Stimulated activated CD4-positive, alpha-beta T cell treated with anti-CD3 and anti-CD28 coated beads, Interleukin-2, amount 100 ng/mL, for 48 hours (primary cell): ENCODE measurements around the gene SLC25A34.
"Not testable (repeated sequence)": the region's sequence is repeated elsewhere in the genome, so short reads cannot be mapped to it uniquely, and the experiment has no call there.

Source experiments
- DNase-seq, 2 donors: peaks; one replicate each; pipeline ENCODE4 v3.0.0-alpha.2; 2020

SLC25A34 gene

DNA sequence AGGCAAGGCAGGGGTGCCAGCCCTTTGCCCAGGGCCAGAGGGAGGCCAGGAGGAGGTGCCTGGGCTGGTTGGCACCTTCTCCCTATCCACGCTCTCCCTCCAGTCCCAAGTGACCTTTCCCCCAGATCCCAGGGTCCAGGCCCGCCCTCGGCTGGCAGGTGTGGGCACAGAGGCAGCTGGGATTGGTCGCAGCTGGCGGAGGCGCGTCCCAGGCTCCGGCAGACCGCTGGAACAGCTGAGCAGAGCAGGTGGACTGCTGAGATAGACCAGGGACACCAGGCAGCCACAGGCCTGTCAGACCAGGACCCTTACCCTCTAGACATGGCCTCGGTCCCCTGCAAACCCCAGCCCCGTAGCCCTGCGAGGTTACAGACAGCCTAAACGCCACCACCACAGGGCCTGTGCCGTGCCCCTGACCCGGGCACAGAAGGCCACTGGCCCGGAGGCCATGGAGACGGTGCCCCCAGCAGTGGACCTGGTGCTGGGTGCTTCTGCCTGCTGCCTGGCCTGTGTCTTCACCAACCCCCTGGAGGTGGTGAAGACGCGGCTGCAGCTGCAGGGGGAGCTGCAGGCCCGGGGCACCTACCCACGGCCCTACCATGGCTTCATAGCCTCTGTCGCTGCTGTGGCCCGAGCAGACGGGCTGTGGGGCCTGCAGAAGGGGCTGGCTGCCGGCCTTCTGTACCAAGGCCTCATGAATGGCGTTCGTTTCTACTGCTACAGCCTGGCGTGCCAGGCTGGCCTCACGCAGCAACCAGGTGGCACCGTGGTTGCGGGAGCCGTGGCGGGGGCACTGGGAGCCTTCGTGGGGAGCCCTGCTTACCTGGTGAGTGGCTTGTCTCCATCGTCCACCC, at the start of gene SLC25A34:
SLC25A34 (plus strand) TSS at position 221 of the 854 bp plus-strand sequence; CDS start at position 449, 228 bp downstream.
- no peak for DNase-seq

DNA sequence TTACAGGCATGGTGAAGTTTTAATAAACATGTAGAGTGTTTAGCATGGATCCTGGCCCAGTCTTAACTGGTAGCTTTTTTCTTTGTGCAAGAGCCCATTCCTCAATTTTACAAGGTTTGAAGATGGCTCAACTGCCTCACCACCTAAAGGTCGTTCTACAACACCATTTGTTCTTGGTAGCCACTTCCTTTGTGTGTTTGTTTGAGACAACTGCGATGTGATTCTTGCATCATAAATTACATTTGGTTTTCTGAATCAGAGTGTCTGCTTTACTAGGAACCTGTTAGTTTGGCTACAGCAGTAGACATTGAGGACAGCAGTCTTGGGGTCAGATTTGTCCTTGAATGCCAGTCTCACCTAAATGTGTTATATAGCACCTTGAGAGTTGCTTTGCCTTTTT, 48.6 kb upstream of the SLC25A34 start:
- DNase-seq, result no peak

DNA sequence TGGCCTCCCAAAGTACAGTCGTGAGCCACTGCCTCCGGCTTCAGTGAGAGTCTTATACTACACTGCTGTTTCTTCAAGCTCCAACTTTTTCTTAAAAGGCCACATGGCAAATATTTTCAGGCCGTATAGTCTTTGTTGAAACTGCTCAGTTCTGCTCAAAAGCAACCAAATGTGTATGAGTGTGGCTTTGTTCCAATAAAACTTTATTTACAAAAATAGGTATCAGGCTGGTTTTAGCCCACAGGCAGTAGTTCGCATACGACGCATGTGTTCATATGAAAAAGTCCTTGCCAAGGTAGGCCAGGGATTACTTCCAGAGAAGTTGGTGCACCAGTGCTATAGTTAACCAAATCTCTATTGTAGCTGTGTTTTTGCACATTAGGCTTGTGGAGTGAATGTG, 45.7 kb upstream of the SLC25A34 start:
- DNase-seq, result no peak

DNA sequence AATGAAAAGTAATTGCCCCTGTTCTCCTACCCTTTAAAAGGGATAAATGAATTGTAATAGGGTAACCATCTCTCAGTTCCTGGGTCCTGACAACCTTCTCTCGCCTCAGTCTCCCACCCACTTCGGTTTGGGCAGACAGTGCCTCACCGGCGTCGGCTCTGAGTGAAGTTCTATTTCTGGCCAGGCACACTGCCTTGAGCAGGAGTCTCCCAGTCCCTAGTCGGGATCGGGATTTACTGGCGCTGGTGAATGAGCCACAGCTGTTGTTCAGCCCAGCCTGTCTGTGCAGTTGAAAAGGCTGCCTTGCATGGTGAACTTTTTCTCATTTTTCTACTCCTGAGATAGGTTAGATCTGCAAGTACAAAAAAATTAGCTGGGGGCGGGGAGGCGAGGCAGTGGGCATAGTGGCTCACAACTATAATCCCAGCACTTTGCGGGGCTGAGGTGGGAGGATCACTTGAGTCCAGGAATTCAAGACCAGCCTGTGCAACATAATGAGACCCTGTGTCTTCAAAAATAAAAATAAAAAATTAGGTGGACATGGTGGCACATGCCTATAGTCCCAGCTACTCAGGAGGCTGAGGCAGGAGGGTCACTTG, 44.5 kb upstream of the SLC25A34 start:
- no peak for DNase-seq

DNA sequence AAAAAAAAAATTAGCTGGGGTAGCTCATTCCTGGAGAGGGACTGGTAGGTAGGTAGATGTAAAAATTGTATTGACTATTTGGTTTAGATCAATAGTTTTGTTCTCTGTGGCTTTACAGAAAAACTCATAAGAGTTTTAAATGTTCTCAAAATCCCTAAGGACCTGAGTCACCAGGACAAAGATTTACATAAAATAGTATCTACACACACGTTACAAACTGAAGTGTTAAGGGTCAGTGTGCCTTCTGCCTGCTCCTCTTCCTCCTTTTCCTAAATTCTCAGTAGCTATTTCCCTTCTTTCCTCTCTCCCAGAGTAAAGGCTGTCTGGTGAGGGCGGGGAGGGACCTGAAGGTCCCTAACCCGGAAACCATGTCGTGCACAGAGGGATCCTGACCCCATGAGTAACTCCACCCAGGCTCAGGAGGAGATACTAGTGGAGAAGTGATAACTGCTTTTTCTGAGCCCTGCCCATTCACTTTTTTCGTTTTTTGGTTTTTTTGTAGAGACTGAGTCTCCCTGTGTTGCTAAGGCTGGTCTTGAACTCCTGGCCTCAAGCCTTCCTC, 43.9 kb upstream of the SLC25A34 start:
- no peak for DNase-seq

DNA sequence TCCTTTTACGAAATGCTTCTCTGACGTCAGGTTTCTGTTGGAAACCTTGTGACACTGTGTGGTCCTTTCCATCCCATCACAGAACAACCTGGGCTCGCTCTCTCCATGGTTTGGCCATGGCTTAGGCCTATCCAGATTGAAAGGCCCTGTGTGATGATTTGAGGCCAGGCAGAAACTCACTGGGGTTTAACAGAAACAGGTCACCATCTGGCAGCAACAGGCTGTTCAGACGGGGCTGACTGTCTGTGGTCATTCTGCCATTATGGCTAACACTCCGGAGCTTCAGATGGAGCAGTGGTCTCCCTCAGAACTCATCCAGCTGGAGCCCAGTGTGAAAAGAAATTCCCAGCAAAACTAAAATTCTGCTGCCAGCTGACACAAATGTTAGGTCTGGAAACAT, 42.7 kb upstream of the SLC25A34 start:
- DNase-seq, result no peak

DNA sequence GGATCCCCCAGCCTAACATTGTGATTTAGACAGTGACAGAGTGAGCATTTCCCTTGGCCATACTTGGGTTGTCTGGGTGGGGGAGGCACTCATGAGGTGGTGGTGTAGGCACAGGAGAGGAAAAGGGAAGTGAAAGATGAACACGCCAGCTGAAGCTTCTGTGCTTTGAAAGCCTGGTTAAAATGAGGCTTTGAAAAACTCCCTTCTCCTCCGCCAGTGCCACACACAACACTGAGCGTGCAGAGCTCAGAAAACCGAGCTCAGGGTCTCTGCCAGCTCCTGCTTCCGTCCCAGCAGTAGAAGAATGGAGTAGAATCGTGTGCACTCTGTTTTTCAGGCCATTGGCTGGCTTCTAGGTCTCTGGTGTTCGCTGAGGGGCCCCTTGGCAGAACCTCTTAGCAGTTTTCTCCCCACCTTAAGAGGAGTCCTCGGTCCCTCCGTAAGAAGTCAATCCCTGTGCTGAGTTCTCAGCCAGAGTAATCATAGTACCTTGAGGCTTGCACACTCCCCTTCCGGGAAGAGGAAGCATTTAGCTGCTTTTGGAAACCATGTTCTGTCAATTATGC, 39.0 kb upstream of the SLC25A34 start:
- DNase-seq, result no peak

DNA sequence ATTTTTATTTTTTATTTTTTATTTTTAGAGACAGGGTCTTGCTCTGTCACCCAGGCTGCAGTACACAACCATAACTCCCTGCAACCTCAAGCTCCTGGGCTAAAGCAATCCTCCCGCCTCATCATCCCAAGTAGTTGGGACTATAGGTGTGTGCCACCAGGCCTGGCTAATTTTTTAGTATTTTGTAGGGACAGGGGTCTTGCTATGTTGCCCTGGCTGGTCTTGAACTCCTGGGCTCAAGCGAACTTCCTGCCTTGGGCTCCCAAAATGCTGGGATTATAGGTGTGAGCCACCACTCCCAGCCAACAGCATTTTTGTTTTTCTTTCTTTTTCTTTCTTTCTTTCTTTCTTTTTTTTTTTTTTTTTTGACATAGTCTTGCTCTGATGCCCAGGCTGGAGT, 37.9 kb upstream of the SLC25A34 start:
- DNase-seq, result no peak

DNA sequence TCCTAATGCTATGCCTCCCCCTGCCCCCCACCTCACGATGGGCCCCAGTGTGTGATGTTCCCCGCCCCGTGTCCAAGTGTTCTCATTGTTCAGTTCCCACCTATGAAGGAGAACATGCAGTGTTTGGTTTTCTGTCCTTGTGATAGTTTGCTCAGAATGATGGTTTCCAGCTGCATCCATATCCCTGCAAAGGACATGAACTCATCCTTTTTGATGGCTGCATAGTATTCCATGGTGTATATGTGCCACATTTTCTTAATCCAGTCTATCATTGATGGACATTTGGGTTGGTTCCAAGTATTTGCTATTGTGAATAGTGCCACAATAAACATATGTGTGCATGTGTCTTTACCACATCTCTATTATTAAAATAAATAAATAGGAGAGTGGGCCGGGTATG, 36.7 kb upstream of the SLC25A34 start:
- not testable (repeated sequence) for DNase-seq

DNA sequence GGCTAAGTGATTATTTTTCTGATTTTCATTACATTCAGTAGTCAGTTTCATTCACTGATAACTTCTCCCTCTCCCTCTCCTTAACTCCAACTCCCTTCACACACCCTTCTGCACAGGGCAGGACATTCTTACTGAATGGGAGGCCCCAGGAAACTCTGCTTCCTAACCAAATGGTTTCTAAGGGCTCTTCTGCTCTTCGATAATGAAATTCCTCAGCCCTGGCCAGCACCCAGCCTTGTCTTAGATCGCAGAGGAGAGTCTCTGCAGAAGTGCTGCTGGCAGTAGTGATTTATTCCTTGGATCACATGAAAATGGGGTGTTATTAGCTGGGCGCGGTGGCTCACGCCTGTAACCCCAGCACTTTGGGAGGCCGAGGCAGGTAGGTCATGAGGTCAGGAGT, 35.5 kb upstream of the SLC25A34 start:
- DNase-seq, result no peak

DNA sequence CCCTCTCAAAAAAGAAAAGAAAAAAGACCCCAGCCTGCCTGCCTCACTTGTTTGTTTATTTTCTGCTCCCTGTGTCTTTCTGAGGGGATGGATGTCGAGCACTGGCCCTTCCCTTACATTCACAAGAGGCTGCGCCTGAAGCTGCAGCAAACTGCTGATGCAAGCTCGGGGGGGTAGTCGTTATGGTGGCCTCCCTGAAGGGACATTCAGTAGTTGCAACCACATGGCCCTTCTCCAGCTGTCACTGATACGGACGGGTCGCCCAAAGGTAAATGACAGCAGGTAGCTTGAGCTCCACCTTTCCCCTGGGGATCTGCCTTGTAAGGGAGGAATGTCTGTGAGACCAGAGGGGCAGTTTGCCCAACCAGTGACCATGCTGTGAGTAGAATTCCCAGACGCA, 34.3 kb upstream of the SLC25A34 start:
- DNase-seq, result no peak

DNA sequence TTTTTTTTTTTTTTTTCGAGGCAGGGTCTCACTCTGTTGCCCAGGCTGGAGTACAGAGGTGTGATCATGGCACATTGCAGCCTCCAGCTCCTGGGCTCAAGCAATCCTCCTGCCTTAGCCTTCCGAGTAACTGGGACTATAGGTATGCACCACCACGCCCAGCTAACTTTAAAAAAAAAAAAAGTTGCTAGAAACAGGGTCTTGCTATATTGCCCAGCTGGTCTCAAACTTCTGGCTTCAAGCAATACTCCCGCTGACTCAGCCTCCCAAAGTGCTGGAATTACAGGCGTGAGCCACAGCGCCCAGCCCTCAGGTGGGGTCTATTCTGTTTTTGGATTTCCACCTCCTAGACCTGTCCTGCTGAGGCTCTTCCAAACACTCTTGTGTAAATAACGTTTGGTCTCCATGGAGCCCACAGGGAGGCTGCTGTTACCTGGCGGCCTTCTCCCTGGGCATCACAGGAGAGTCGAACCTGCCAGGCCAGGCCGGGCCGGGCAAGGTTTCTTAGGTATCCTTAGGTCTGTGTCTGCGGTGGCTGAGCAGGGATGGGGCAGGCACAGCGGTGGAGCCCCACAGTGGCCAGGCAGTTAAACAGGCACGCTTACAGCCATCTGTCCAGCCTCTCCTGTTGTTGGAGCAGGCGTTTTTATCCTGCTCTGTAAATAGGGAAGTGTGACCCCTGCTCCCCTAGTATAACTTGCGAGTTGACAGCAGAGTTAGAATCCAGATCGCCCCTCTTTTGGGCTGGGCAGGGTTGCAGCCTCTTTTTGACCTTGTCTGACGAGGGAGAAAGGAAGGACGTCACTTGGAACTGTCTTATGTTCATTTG, 33.1 kb upstream of the SLC25A34 start:
- DNase-seq, result no peak

DNA sequence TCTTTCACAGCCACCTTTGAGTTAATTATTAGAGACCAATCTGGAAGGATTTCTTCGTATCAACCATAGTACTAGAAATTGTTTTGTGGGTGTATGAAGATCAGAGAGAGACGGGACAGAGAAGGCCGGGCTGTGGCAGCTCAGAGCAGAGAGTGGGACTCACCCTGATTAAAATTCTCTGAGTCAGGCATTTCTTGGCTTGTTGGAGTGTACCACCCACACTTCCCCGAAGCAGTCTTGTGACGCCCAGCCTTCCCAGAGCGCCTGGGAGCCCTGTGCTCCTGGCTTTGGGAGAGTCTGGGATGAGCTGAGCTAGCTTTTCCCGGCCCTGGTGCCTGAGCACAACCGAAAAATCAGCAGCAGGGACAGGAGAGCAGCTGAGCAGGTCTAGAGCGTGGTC, 32.5 kb upstream of the SLC25A34 start:
- DNase-seq, result no peak

DNA sequence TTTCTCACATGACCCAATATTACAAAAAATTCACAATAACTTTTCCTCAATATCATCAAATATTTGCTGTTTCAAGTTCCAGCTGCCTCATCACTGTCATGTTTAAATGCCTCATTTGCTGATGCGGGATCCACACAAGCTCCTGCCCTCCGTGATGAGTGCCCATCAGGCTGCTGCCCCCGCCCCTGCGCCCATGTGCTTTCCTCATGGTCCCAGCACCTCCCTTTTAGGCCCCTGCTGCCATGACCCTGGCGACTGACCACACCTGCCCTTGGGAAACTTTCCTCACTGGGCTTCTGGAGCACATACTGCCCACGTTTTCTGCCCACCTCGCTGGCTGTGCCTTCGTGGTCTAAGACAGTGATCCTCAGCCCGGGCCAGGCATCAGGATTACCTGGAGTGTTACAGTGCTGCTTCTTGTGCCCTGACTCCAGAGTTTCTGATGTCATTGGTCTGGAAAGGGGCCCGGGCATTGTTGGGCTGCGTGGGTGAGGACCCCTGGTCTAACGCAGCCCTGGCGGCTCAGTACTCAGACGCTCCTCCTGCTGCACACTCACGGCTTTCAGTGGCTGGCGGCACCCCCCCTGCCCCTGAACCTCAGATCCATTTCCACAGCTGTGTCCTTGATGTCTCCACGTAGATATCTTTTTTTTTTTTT, 31.4 kb upstream of the SLC25A34 start:
- no peak for DNase-seq

DNA sequence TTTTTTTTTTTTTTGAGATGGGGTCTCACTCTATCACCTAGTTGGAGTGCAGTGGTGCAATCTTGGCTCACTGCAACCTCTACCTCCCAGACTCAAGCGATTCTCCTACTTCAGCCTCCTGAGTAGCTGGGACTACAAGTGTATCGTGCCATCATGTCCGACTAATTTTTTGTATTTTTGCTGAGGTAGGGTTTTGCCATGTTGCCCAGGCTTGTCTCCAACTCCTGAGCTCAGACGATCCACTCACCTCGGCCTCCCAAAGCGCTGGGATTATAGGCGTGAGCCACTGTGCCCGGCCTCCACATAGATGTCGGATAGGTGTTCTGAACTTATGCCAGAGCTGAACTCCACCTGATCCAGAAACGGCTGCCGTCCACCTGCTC, 30.9 kb upstream of the SLC25A34 start:
- no peak for DNase-seq

DNA sequence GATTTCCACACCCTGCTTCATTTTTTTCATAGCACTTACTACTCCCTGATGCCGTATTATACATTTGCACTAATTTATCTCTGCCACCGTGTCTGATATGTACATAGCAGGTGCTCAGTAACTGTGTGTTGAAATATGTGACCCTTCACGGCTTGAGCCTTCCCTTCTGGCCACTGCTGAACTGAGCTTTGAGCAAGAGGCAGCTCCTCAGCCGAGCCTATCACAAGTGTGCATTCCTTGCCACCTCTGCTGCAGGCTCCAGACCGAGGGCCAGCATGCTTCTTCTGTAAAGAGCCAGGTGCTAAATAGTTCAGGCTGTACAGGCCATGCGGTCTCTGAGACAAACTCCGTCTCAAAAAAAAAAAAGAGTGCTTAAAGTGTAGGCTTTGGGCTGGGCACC, 29.3 kb upstream of the SLC25A34 start:
- no peak for DNase-seq

DNA sequence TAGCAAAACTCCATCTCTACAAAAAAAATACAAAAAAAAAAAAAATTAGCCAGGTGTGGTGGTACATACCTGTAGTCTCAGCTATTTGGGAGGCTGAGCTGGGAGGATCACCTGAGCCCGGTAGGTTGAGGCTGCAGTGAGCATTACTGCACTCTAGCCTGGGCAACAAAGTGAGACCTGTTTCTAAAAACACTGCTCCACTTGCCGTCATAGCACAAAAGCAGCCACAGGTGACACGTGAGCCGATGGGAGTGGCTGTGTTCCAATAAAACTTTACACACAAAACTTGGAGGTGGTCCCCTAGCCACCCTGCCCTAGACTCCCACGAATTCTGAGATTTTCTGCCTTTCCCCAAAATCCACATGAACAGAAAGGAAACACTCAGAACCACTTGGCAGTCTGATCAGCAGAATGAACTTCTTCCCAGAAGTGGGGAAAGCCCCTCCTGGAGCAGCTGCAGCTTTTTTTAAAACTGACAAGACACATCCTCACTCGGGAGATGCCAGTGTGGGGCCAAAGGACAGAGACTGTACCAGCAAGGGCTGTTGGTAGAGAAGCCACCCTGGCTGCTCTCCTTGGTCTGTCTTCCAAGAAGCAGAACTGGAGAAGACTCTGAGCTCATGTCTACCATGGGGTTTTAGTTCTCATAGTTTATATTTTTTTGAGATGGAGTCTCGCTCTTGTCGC, 28.7 kb upstream of the SLC25A34 start:
- no peak for DNase-seq

DNA sequence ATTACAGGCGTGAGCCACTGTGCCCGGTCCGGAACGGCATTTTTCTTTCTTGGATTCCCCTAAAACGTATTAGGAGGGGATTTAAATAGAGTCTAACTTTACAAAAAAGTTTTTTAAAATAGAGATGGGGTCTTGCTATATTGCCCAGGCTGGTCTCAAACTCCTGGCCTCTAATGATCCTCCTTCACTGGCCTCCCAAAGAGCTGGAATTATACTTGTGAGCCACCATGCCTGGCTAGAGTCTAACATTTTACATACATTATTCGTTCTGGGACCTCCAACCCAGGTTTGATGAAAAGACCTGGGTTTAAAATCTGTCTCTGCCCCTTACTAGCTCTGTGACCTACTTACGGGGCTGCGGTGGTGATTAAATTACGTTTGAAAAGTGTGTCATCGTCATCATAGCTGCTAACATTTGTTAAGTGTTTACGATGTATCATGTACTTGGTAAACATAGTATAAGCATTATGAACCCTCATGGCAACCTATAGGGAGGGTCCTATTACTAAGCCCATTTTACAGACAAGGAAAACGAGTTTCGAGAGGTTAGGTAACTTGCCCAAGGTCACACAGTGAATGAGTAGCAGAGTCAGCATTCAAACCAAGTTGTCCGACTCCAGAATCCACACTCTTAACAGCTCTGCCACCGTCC, 27.4 kb upstream of the SLC25A34 start:
- no peak for DNase-seq

DNA sequence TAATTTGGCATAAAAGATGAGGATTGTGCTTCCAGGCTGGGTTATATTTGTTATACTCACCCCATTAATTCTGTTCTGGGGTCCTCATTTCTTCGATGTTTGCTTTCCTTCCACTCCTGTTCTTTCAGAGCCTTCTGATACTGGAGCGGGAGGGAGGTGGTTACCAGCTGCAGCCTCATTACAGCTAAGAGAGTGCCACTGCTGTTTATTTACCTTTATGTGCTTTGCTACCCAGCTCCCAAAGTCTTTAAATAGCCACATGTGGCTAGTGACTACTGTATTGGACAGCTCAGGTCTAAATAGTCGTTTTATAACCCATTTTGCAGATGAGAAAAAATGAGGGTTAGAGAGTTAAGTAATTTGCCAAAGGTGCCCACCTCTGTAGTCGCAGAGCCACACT, 26.8 kb upstream of the SLC25A34 start:
- DNase-seq, result no peak

DNA sequence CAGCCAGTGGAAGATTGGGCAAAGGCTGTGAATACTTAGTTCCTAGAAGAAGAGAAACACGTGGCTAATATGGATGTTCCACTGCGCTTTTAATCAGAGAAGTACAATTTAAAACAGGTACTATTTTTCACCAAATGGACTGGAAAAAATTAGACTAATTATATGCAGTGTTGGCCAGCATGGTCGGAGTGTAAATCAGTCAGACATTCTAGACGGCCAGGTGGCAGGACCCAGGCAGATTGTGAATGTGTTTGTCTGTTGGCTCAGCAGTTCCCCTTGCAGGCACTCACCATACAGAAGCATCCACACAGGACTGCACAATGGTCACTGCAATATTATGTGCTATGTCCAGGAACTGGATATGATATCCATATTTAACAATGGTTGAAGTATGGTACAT, 23.9 kb upstream of the SLC25A34 start:
- no peak for DNase-seq

DNA sequence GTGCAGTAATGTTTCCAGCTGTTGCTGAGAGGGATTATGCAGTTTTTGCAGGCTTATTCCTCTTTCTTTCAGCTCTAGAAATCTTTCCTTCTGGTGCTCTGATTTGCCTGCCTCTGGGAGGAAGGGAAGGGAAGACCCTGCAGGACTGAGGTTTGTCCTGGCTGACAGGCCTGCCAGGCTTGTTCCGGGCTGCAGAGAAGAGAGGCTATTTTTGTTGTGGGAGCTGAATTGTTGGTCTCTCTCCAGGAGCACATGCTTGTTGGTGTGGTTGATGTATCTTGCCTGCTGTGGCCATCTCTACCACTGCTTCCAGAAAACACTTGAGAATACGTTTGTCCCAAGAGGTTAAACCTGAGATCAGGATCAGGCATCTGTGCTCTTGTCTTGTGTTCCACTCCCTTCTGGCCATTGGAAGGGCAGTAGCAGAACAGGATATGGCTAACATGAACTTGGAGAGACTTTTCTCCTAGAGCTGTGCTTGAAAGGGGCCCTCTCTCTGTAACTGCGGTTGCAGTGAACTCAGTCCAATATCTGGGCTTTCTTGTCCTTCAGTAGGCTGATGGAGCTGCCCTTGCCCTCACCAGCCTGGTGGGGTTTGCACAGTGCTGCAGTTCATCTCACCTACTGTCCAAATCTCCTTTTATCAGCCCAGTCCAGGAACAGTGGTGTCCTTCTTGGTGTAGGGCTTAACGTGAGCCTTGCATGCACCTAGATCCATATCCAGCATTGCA, 21.5 kb upstream of the SLC25A34 start:
- DNase-seq, result no peak
